Common myeloid progenitor, CD34-positive (primary cell): ENCODE data around the gene VPS8.

Source experiments
- CTCF ChIA-PET: fragments of 350-600 bp; sonication (Branson Sonifier 250); formaldehyde crosslinking; loops from one replicate; lab custom pipeline; 2021; ENCODE audit warnings: antibody characterized with exemption; lab: Charles Lee
- POLR2A ChIA-PET: fragments of 350-600 bp; sonication (Branson Sonifier 250); formaldehyde crosslinking; loops from one replicate; lab custom pipeline; 2021; ENCODE audit warnings: antibody characterized with exemption; lab: Charles Lee
- DNase-seq, 3 donors: peaks; one replicate each; pipeline versions ENCODE4 v3.0.0 to v3.0.0-alpha.2; 2013
- H3K27ac ChIP-seq, 2 experiments: 1 replicate in 1 of 2; 2 replicates in 1 of 2; pipeline ENCODE4 v1.7.0; 2013; ENCODE audit warnings: inconsistent platforms in 2 of 2, low read length in 2 of 2, mild to moderate bottlenecking in 2 of 2, low read depth in 1 of 2, moderate library complexity in 1 of 2; ENCODE audit not compliant: severe bottlenecking in 2 of 2, insufficient read depth in 1 of 2, poor library complexity in 1 of 2
- H3K27me3 ChIP-seq, 5 experiments: replicated peaks in 2 of 5; 1 replicate in 3 of 5; 2 replicates in 2 of 5; pipeline versions ENCODE4 v1.6.1 to v1.7.0; 2013; ENCODE audit warnings: low read length in 4 of 5, mild to moderate bottlenecking in 2 of 5, moderate library complexity in 2 of 5, inconsistent platforms in 1 of 5; ENCODE audit not compliant: insufficient read depth in 5 of 5, control insufficient read depth in 4 of 5
- H3K36me3 ChIP-seq, 4 experiments: 1 replicate in 2 of 4; 2 replicates in 2 of 4; pipeline versions ENCODE4 v1.6.1 to v1.7.0; 2013; ENCODE audit warnings: low read length in 3 of 4, control low read depth in 1 of 4, mild to moderate bottlenecking in 1 of 4; ENCODE audit not compliant: control insufficient read depth in 4 of 4, insufficient read depth in 4 of 4
- H3K4me1 ChIP-seq, 4 experiments: 1 replicate in 3 of 4; 2 replicates in 1 of 4; pipeline versions ENCODE4 v1.6.1 to v1.7.1; 2013; ENCODE audit warnings: low read length in 3 of 4, mild to moderate bottlenecking in 3 of 4, control low read depth in 1 of 4, inconsistent platforms in 1 of 4, moderate library complexity in 1 of 4; ENCODE audit not compliant: control insufficient read depth in 4 of 4, insufficient read depth in 4 of 4; ENCODE audit errors: control extremely low read depth in 1 of 4
- H3K4me3 ChIP-seq, 7 experiments: 1 replicate in 4 of 7; 2 replicates in 3 of 7; pipeline versions ENCODE4 v1.5.1 to v1.7.0; 2013; ENCODE audit warnings: mild to moderate bottlenecking in 7 of 7, low read length in 6 of 7, moderate library complexity in 6 of 7, inconsistent platforms in 2 of 7, low read depth in 2 of 7, control low read depth in 1 of 7; ENCODE audit not compliant: insufficient read depth in 4 of 7, control insufficient read depth in 1 of 7; ENCODE audit errors: extremely low read depth in 1 of 7
- H3K9me3 ChIP-seq, 5 experiments: 1 replicate in 4 of 5; 2 replicates in 1 of 5; pipeline versions ENCODE4 v1.6.1 to v1.7.1; 2013; ENCODE audit warnings: low read length in 4 of 5, mild to moderate bottlenecking in 2 of 5, inconsistent platforms in 1 of 5, low read depth in 1 of 5, moderate library complexity in 1 of 5; ENCODE audit not compliant: control insufficient read depth in 4 of 5, insufficient read depth in 2 of 5; ENCODE audit errors: control extremely low read depth in 1 of 5
- WGBS: methylation state at CpG from one replicate; pipeline ENCODE4 v1.1.5; 2013; ENCODE audit not compliant: insufficient coverage; 5-methylcytosine and 5-hydroxymethylcytosine counted together

Gene VPS8

DNA sequence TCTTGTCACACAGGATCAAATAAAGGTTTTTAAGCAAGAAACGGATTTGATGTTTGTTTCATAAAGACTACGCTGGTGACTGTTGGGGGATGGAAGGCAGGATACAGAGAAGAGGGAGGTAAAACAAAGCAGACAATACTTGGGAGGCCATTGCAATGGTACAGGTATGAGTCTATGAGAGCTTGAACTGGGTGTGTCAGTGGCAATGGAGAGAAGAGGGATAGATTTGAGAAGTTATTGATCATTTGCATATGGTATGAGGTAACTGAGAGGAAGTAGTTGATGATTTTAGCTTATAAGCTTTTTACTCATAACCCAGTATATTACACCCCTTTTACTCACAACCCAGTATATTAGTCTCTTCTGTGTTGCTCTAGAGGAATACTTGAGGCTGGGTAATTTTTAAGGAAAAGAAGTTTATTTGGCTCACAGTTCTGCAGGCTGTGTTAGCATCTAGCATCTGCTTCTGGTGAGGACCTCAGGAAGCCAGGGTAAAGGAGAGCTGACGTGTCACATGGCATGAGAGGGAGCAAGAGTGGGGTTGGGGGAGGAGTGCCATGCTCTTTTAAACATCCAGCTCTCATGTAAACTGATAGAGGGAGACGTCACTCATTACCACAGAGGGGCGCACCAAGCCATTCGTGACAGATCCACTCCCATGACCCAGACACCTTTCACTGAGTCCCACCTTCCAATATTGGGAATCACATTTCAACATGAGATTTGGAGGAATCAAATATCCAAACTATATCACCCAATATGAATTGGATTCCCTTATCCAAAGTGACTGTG is 153.9 kb downstream of the VPS8 start:
- Histone ChIP-seq H3K27ac (no peak overlapping the region), H3K36me3 (peaks cover 4 to 26% (median 17%) of the 10 kb centered on the region in 4 experiments), H3K27me3 (no peaks in the 10 kb centered on the region), H3K9me3 (no peaks in the 10 kb centered on the region), H3K4me3 (no peak overlapping the region), H3K4me1 (no peaks in the 10 kb centered on the region)
- CTCF ChIA-PET, result no interaction called here
- POLR2A ChIA-PET, result interaction anchor here (0.8 kb wide), 1 partner anchor 29 kb away, joined by 4 read pairs; no protein-coding TSS in a partner anchor
- 89% methylated on average over 3 of the region's 6 CpGs for WGBS
- no peak for DNase-seq

DNA sequence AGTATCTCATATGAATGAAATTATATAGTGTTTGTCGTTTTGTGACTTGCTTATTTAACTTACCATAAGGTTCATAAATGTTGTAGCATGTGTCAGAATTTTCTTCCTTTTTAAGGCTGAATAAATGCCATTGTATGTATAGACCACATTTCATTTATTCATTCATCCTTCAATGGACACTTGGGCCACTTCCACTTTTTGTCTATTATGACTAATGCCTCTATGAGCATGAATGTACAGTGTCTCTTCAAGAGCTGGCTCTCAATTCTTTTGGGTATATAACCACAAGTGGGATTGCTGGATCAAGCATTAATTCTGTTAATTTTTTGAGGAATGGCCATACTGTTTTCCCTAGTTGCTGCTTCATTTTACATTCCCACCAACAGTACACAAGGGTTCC is 156.1 kb downstream of the VPS8 start:
- ChIA-PET POLR2A (no interaction called here), CTCF (interaction anchor here (1.0 kb wide), 1 partner anchor 16 kb away, joined by 3 read pairs; no protein-coding TSS in a partner anchor)

DNA sequence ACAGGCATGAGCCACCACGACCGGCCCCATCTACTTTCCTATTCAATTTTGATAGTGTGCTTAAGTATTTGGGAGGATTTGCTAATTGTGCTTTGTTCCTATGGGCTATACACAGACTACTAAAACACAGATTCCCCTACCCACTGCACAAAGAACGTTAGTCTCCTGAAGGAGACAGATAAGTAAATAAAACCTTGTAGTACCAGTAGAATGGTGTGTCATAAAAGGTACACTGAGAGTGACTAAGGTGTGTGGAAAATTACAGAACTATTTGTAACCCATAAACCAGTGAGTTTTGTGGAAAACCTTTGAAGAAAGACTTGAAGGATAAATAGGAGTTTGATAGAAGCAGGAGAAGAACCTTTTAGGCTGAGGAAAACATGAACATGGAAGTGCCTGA is 158.2 kb downstream of the VPS8 start:
- CTCF ChIA-PET, result no interaction called here
- Histone ChIP-seq H3K9me3 (peaks cover 0 to 7% (median 0%) of the 10 kb centered on the region in 5 experiments), H3K36me3 (peaks cover 8 to 47% (median 27%) of the 10 kb centered on the region in 4 experiments), H3K4me1 (no peaks in the 10 kb centered on the region), H3K4me3 (no peak overlapping the region), H3K27ac (no peak overlapping the region), H3K27me3 (no peaks in the 10 kb centered on the region)
- DNase-seq, result no peak
- no CpG with 5 or more reads among the region's 3 CpGs for WGBS
- POLR2A ChIA-PET, result no interaction called here

More for the DNA sequence above, 156.1 kb downstream of the VPS8 start:
- no peak overlapping the region for H3K27ac ChIP-seq
- H3K4me3 ChIP-seq, result no peak overlapping the region
- H3K27me3 ChIP-seq, result no peaks in the 10 kb centered on the region
- H3K9me3 ChIP-seq, result no peaks in the 10 kb centered on the region
- H3K4me1 ChIP-seq, result no peaks in the 10 kb centered on the region
- DNase-seq, result no peak
- WGBS, result no CpG with 5 or more reads among the region's 1 CpG
- peaks cover 8 to 38% (median 24%) of the 10 kb centered on the region in 4 experiments for H3K36me3 ChIP-seq

DNA sequence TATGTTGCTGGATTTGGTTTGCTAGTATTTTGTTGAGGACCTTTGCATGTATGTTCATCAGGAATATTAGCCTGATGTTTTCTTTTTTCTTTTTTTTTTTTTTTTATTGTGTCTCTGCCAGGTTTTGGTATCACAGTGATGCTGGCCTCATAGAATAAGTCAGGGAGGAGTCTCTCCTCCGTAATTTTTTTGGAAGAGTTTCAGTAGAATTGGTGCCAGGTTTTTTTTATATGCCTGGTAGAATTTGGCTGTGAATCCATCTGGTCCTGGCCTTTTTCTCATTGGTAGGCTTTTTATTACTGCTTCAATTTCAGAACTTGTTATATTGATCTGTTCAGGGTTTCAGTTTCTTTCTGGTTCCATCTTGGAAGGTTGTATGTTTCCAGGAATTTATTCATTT is 165.8 kb downstream of the VPS8 start:
- no peaks in the 10 kb centered on the region for H3K27me3 ChIP-seq
- peaks cover 0 to 9% (median 1%) of the 10 kb centered on the region in 4 experiments for H3K4me1 ChIP-seq
- WGBS, result 86% methylated on average over 1 of the region's 1 CpG
- peaks cover 5 to 44% (median 8%) of the 10 kb centered on the region in 4 experiments for H3K36me3 ChIP-seq
- peaks cover 0 to 29% (median 3%) of the 10 kb centered on the region in 5 experiments for H3K9me3 ChIP-seq
- ChIA-PET CTCF (interaction anchor here (0.6 kb wide), 2 partner anchors 8 to 43 kb away, joined by 3 to 4 read pairs; no protein-coding TSS in a partner anchor), POLR2A (no interaction called here)
- no peak for DNase-seq
- no peak overlapping the region for H3K27ac ChIP-seq
- H3K4me3 ChIP-seq, result no peak overlapping the region

DNA sequence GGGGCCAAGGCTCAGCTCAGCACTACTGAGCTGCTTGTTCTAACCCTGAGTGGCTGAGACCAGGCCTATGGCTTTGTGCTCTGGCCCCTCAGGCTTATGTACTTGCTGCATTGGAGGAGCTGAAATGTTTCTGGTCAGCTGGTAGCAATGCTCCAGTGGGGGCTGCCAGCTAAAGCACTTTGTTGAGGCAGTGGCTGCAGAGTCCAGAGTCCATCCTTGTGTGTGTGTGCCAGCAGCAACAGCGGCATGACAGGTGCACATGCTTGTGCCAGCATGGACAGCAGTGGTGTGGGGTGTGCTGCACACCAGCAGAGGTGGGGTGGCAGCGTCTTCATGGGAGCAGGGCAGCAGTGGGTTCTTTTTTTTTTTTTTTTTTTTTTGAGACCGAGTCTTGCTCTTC is 169.1 kb downstream of the VPS8 start:
- Histone ChIP-seq H3K27ac (no peak overlapping the region), H3K9me3 (peaks cover 0 to 19% (median 3%) of the 10 kb centered on the region in 5 experiments), H3K36me3 (peaks cover 4 to 26% (median 16%) of the 10 kb centered on the region in 4 experiments), H3K27me3 (no peaks in the 10 kb centered on the region), H3K4me3 (no peak overlapping the region), H3K4me1 (peaks cover 0 to 9% (median 1%) of the 10 kb centered on the region in 4 experiments)
- ChIA-PET POLR2A (no interaction called here), CTCF (no interaction called here)
- whole genome bisulfite sequencing, result 100% methylated on average over 1 of the region's 3 CpGs
- DNase-seq, result no peak

DNA sequence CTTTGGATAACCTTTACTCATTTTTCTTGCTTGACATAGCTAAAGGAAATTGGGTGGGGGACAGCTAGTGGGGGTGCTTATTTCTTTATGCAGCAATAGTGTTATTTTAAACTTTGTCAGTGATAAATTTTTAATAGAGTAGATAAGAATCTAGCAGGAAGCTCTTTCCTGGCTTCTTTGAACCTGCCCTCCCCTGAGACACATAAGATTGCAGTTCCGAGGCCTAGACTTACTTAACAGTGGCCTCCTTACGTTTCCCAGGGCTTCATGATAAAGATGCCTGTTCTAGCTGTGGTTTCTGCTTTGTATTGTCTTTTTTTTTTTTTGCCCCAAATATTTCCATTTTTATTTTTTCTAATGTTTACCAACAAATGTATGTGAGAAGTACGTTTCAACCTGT is 170.1 kb downstream of the VPS8 start:
- Histone ChIP-seq H3K4me1 (peaks cover 0 to 9% (median 1%) of the 10 kb centered on the region in 4 experiments), H3K27ac (no peak overlapping the region), H3K4me3 (no peak overlapping the region), H3K27me3 (no peaks in the 10 kb centered on the region), H3K36me3 (peaks cover 7 to 26% (median 19%) of the 10 kb centered on the region in 4 experiments), H3K9me3 (peaks cover 0 to 12% (median 3%) of the 10 kb centered on the region in 5 experiments)
- WGBS, result 0% methylated on average over 1 of the region's 3 CpGs
- DNase-seq, result peak; percentile 12 to 66 (median 37)
- POLR2A ChIA-PET, result interaction anchor here (0.6 to 1.0 kb wide), 2 partner anchors 29 to 55 kb away, joined by 3 to 5 read pairs; no protein-coding TSS in a partner anchor
- CTCF ChIA-PET, result interaction anchor here (0.7 to 2.4 kb wide), 3 partner anchors 9 to 87 kb away, joined by 3 to 5 read pairs (median 3); no protein-coding TSS in a partner anchor

DNA sequence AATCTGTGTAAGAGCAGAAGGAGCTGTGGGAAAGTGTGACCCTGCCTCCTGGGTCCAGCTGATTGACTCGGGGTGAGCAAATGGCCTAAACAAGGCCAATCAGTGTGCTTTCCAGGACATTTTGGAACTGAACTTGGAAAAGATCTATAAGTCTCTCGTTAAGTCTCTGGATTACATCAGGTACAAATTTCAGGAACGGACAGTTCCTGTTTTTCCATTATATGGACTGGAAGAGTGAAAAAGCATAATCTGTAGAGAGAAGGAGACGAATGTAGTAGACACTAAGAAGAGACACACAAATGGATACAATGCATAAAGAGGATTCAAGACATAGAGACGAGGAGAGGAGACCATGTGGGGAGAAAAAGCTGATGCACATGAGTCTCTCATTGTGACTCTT is 173.6 kb downstream of the VPS8 start:
- Histone ChIP-seq H3K4me3 (no peak overlapping the region), H3K27ac (no peak overlapping the region), H3K36me3 (peaks cover 15 to 33% (median 24%) of the 10 kb centered on the region in 4 experiments), H3K27me3 (no peaks in the 10 kb centered on the region), H3K9me3 (peaks cover 0 to 3% (median 0%) of the 10 kb centered on the region in 5 experiments), H3K4me1 (peaks cover 0 to 9% (median 1%) of the 10 kb centered on the region in 4 experiments)
- ChIA-PET CTCF (interaction anchor here (1.4 kb wide), 1 partner anchor 13 kb away, joined by 3 read pairs; no protein-coding TSS in a partner anchor), POLR2A (no interaction called here)
- WGBS, result 98% methylated on average over 4 of the region's 5 CpGs
- DNase-seq, result no peak
